Stimulated activated CD4-positive, alpha-beta T cell treated with anti-CD3 and anti-CD28 coated beads, Interleukin-15, amount 100 ng/mL, for 24 hours (primary cell): Measurements from ENCODE around the gene ZC3H8.

Source experiments
- DNase-seq: peaks from one replicate; pipeline ENCODE4 v3.0.0-alpha.2; 2020

The ZC3H8 gene

GRCh38 chr2:112194482-112194881 lies 60.4 kb downstream of the ZC3H8 start:
- no peak for DNase-seq

- no peak for DNase-seq
These were observed 60.8 kb downstream of the ZC3H8 start for GRCh38 chr2:112194028-112194427.

- peak; percentile 18 for DNase-seq
These were observed 65.8 kb downstream of the ZC3H8 start for GRCh38 chr2:112189001-112189556.

- DNase-seq, result peak; percentile 86
These were observed 66.8 kb downstream of the ZC3H8 start for GRCh38 chr2:112187805-112188596.

- DNase-seq, result peak; percentile 59
These were observed 67.7 kb downstream of the ZC3H8 start for GRCh38 chr2:112187046-112187715.

- no peak for DNase-seq
These were observed 69.7 kb downstream of the ZC3H8 start for GRCh38 chr2:112185131-112185530.

GRCh38 chr2:112184121-112184520 lies 70.7 kb downstream of the ZC3H8 start:
- DNase-seq, result no peak

- DNase-seq, result peak; percentile 46
These were observed 71.4 kb downstream of the ZC3H8 start for GRCh38 chr2:112183327-112184025.

GRCh38 chr2:112182581-112183034 lies 72.2 kb downstream of the ZC3H8 start:
- DNase-seq, result peak; percentile 71

- peak; percentile 74 for DNase-seq
These were observed 73.1 kb downstream of the ZC3H8 start for GRCh38 chr2:112181571-112182290.

- no peak for DNase-seq
These were observed 78.8 kb downstream of the ZC3H8 start for GRCh38 chr2:112175958-112176573.

GRCh38 chr2:112175333-112175732 lies 79.5 kb downstream of the ZC3H8 start:
- DNase-seq, result no peak

GRCh38 chr2:112174383-112174782 lies 80.5 kb downstream of the ZC3H8 start:
- no peak for DNase-seq

- DNase-seq, result peak; percentile 17
These were observed 81.1 kb downstream of the ZC3H8 start for GRCh38 chr2:112173646-112174319.

- DNase-seq, result no peak
These were observed 84.3 kb downstream of the ZC3H8 start for GRCh38 chr2:112170495-112170894.

- DNase-seq, result no peak
These were observed 86.3 kb downstream of the ZC3H8 start for GRCh38 chr2:112168422-112169124.

GRCh38 chr2:112166806-112167499 lies 87.9 kb downstream of the ZC3H8 start:
- DNase-seq, result peak; percentile 54

GRCh38 chr2:112165296-112165695 lies 89.5 kb downstream of the ZC3H8 start:
- no peak for DNase-seq

- no peak for DNase-seq
These were observed 90.0 kb downstream of the ZC3H8 start for GRCh38 chr2:112164876-112165275.

GRCh38 chr2:112163541-112163981 lies 91.3 kb downstream of the ZC3H8 start:
- DNase-seq, result no peak
